ENCODE results near the gene CAMTA1. TPM values are rescaled to one million over a fixed set of nuclear protein-coding genes. Genes with fewer than 3 reads are reported as not detected.

CAMTA1 gene
- polyA plus RNA-seq, 1 donor from 2014 or later, result 162 TPM

DNA sequence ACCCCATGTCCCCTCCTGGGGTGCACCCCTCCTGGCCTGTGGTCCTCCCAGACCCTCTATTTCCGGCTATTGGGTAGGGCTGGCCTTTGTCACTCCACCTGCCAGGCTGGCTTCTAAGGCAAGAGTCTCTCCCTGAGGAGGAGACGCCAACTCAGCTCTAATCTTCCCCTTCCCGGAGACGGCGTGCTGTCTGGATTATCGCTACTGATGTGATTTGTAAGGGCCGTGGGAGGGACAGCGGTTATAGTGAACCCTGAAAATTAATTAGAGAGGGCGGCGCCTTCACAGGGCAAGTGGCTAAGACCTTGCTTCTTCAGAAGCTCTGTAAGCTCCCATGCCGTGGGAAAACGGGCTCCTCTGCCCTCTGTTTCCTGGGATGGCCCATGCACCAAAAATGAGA lies 778.9 kb downstream of the CAMTA1 start:
- no peaks in the 10 kb centered on the region for H3K79me2 ChIP-seq (replicated peaks; ENCODE audit: insufficient read depth, low read length)
- no peak overlapping the region for H2AFZ ChIP-seq (ENCODE audit: low read depth, low read length)
- H3K9me2 ChIP-seq (ENCODE audit: insufficient read depth, low read length), result no peaks in the 10 kb centered on the region
- H3K9ac ChIP-seq (ENCODE audit: low read length), result no peak overlapping the region
- H3F3A ChIP-seq (ENCODE audit: insufficient read depth, low read length, poor library complexity, severe bottlenecking), result no peaks in the 10 kb centered on the region
- no peaks in the 10 kb centered on the region for H3K9me3 ChIP-seq (ENCODE audit: low read length)
- no peak overlapping the region for H3K27ac ChIP-seq (ENCODE audit: low read length)
- no peaks in the 10 kb centered on the region for H3K36me3 ChIP-seq (ENCODE audit: insufficient read depth, low read length)
- H3K27me3 ChIP-seq (ENCODE audit: insufficient read depth, low read depth, low read length), result no peaks in the 10 kb centered on the region
- H4K20me1 ChIP-seq (ENCODE audit: insufficient read depth), result no peaks in the 10 kb centered on the region
- H3K4me2 ChIP-seq (ENCODE audit: low read length), result no peak overlapping the region
- H3K4me3 ChIP-seq (ENCODE audit: low read length), result no peak overlapping the region
- TF ChIP-seq POLR2AphosphoS5 (IDR thresholded peaks at IDR 0.05) (no peak), TAF1 (IDR thresholded peaks at IDR 0.05; ENCODE audit: low read depth) (no peak), MXI1 (conservative IDR thresholded peaks at IDR 0.05; ENCODE audit: poor library complexity, severe bottlenecking) (no peak), EP300 (conservative IDR thresholded peaks at IDR 0.05; ENCODE audit: poor library complexity, severe bottlenecking) (no peak), SMC3 (conservative IDR thresholded peaks at IDR 0.05; ENCODE audit: poor library complexity) (no peak)
- TF ChIP-seq, protein P1, sequence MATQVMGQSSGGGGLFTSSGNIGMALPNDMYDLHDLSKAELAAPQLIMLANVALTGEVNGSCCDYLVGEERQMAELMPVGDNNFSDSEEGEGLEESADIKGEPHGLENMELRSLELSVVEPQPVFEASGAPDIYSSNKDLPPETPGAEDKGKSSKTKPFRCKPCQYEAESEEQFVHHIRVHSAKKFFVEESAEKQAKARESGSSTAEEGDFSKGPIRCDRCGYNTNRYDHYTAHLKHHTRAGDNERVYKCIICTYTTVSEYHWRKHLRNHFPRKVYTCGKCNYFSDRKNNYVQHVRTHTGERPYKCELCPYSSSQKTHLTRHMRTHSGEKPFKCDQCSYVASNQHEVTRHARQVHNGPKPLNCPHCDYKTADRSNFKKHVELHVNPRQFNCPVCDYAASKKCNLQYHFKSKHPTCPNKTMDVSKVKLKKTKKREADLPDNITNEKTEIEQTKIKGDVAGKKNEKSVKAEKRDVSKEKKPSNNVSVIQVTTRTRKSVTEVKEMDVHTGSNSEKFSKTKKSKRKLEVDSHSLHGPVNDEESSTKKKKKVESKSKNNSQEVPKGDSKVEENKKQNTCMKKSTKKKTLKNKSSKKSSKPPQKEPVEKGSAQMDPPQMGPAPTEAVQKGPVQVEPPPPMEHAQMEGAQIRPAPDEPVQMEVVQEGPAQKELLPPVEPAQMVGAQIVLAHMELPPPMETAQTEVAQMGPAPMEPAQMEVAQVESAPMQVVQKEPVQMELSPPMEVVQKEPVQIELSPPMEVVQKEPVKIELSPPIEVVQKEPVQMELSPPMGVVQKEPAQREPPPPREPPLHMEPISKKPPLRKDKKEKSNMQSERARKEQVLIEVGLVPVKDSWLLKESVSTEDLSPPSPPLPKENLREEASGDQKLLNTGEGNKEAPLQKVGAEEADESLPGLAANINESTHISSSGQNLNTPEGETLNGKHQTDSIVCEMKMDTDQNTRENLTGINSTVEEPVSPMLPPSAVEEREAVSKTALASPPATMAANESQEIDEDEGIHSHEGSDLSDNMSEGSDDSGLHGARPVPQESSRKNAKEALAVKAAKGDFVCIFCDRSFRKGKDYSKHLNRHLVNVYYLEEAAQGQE (IDR thresholded peaks at IDR 0.05; ENCODE audit: borderline replicate concordance), result no peak

DNA sequence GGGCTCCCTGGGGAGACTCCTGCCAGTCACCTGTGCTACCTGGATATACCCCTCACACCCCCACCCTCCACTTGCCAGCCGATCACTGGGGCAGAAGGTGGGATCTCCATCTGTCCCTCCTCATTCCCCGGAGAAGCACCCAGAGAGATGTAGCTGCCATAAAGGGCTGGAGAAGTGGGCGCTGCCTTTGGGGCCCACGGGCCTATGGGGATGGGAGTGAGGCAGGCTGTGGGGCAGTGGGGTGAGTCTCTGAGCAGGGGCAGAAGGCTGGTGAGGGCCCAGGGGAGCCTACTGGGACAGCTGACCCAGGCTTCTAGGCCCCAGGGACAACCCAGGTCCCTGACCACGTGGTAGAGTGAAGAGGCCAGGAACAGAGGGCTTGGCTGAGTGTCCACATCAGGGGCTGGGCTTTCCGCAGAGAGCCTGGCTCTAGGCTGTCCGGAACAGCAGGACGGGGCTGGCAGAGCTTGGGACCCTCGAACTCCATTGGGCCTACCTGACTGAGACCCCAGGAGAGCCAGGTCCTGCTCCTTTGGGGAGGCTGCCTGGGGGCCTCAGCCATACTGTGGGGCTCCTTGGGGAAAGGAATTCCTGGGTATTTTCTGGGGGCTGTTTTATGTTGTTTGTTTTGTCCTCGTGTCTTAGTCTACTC lies 780.0 kb downstream of the CAMTA1 start:
- TF ChIP-seq MXI1 (conservative IDR thresholded peaks at IDR 0.05; ENCODE audit: poor library complexity, severe bottlenecking) (no peak), SMC3 (conservative IDR thresholded peaks at IDR 0.05; ENCODE audit: poor library complexity) (no peak), POLR2AphosphoS5 (IDR thresholded peaks at IDR 0.05) (no peak)
- TF ChIP-seq, protein P1 (IDR thresholded peaks at IDR 0.05; ENCODE audit: borderline replicate concordance), result no peak
- H3K9me3 ChIP-seq (ENCODE audit: low read length), result no peaks in the 10 kb centered on the region
- no peaks in the 10 kb centered on the region for H3F3A ChIP-seq (ENCODE audit: insufficient read depth, low read length, poor library complexity, severe bottlenecking)
- no peak overlapping the region for H3K4me2 ChIP-seq (ENCODE audit: low read length)
- no peaks in the 10 kb centered on the region for H3K27me3 ChIP-seq (ENCODE audit: insufficient read depth, low read depth, low read length)
- no peak overlapping the region for H3K9ac ChIP-seq (ENCODE audit: low read length)
- H3K9me2 ChIP-seq (ENCODE audit: insufficient read depth, low read length), result no peaks in the 10 kb centered on the region
- no peaks in the 10 kb centered on the region for H3K79me2 ChIP-seq (replicated peaks; ENCODE audit: insufficient read depth, low read length)
- H2AFZ ChIP-seq (ENCODE audit: low read depth, low read length), result no peak overlapping the region
- no peak overlapping the region for H3K4me3 ChIP-seq (ENCODE audit: low read length)
- no peak overlapping the region for H3K27ac ChIP-seq (ENCODE audit: low read length)
- no peaks in the 10 kb centered on the region for H4K20me1 ChIP-seq (ENCODE audit: insufficient read depth)
- H3K36me3 ChIP-seq (ENCODE audit: insufficient read depth, low read length), result no peaks in the 10 kb centered on the region

All from neural cell (in vitro differentiated cells).